ENCODE results near the gene TAOK1. TPM values are rescaled to one million over a fixed set of nuclear protein-coding genes. Genes with fewer than 3 reads are reported as not detected.
"Not testable (repeated sequence)": the region's sequence is repeated elsewhere in the genome, so short reads cannot be mapped to it uniquely, and the experiment has no call there.

The TAOK1 gene
- total RNA-seq, 2 donors from 2014 or later = 21.0 to 34.9 TPM

GRCh38 chr17:29474297-29474696, 84.1 kb downstream of the TAOK1 start:
- TF ChIP-seq POLR2A (IDR thresholded peaks at IDR 0.05) (no peak), CTCF (IDR thresholded peaks at IDR 0.05) (no peak)
- Histone ChIP-seq H3K4me3 (no peak overlapping the region), H3K36me3 (replicated peaks in 1 of 2; ENCODE audit: insufficient read depth in 1 of 2, low read depth in 2 of 2) (peaks cover 0 to 4% of the 10 kb centered on the region in 2 donors), H3K9me3 (no peaks in the 10 kb centered on the region), H3K4me1 (no peaks in the 10 kb centered on the region), H3K27ac (no peak overlapping the region), H3K27me3 (no peaks in the 10 kb centered on the region)
- WGBS, 2 donors = 82 to 94% methylated on average over 1 of the region's 1 CpG
- intact Hi-C loops (cut with DNase I) = no loop called here
- ATAC-seq (no peak), DNase-seq (no peak)

GRCh38 chr17:29475891-29476290, 85.7 kb downstream of the TAOK1 start:
- DNase-seq = no peak
- peaks cover 0 to 4% of the 10 kb centered on the region in 2 donors for H3K36me3 ChIP-seq (replicated peaks in 1 of 2; ENCODE audit: insufficient read depth in 1 of 2, low read depth in 2 of 2)

GRCh38 chr17:29480249-29480928, 90.2 kb downstream of the TAOK1 start:
- H3K9me3 ChIP-seq; H3K4me3 ChIP-seq; H3K27me3 ChIP-seq; intact Hi-C loops (cut with DNase I); H3K4me1 ChIP-seq; H3K36me3 ChIP-seq (replicated peaks in 1 of 2; ENCODE audit: insufficient read depth in 1 of 2, low read depth in 2 of 2): not testable (repeated sequence)
- 48 to 55% methylated on average over 7 of the region's 7 CpGs for WGBS, 2 donors
- ATAC-seq (peak; percentile 73), DNase-seq (peak; percentile 55 to 74 (median 64))
- H3K27ac ChIP-seq = peak overlapping the region in 2 of 4 donors; percentile 33 to 56

More at GRCh38 chr17:29475891-29476290, 85.7 kb downstream of the TAOK1 start:
- no peaks in the 10 kb centered on the region for H3K27me3 ChIP-seq
- TF ChIP-seq CTCF (IDR thresholded peaks at IDR 0.05) (no peak), POLR2A (IDR thresholded peaks at IDR 0.05) (no peak)
- H3K4me1 ChIP-seq = peaks cover 5% of the 10 kb centered on the region
- WGBS, 2 donors = 89 to 93% methylated on average over 2 of the region's 2 CpGs
- intact Hi-C loops (cut with DNase I) = no loop called here
- no peak overlapping the region for H3K27ac ChIP-seq
- no peak for ATAC-seq
- H3K9me3 ChIP-seq = no peaks in the 10 kb centered on the region
- H3K4me3 ChIP-seq = no peak overlapping the region

GRCh38 chr17:29483503-29483902, 93.3 kb downstream of the TAOK1 start:
- no peak for TF ChIP-seq POLR2A (IDR thresholded peaks at IDR 0.05)
- TF ChIP-seq CTCF (IDR thresholded peaks at IDR 0.05) = no peak
- H3K36me3 ChIP-seq (replicated peaks in 1 of 2; ENCODE audit: insufficient read depth in 1 of 2, low read depth in 2 of 2) = peaks cover 0 to 3% of the 10 kb centered on the region in 2 donors
- H3K27me3 ChIP-seq = no peaks in the 10 kb centered on the region
- WGBS, 2 donors = 93 to 96% methylated on average over 1 of the region's 1 CpG
- DNase-seq = no peak
- ATAC-seq = no peak
- peaks cover 5% of the 10 kb centered on the region for H3K4me1 ChIP-seq
- no peak overlapping the region for H3K4me3 ChIP-seq
- intact Hi-C loops (cut with DNase I) = no loop called here
- H3K9me3 ChIP-seq = no peaks in the 10 kb centered on the region
- no peak overlapping the region for H3K27ac ChIP-seq

- H3K9me3 ChIP-seq = no peaks in the 10 kb centered on the region
- ATAC-seq = no peak
- 97 to 100% methylated on average over 1 of the region's 1 CpG for WGBS, 2 donors
- peaks cover 12 to 13% of the 10 kb centered on the region in 2 donors for H3K36me3 ChIP-seq (replicated peaks in 1 of 2; ENCODE audit: insufficient read depth in 1 of 2, low read depth in 2 of 2)
- H3K27me3 ChIP-seq = no peaks in the 10 kb centered on the region
- H3K4me3 ChIP-seq = no peak overlapping the region
- TF ChIP-seq CTCF (IDR thresholded peaks at IDR 0.05) (no peak), POLR2A (IDR thresholded peaks at IDR 0.05) (no peak)
- H3K4me1 ChIP-seq = no peaks in the 10 kb centered on the region
- DNase-seq = no peak
- intact Hi-C loops (cut with DNase I) = no loop called here
- H3K27ac ChIP-seq = no peak overlapping the region
Observed at GRCh38 chr17:29495011-29495410, 104.8 kb downstream of the TAOK1 start.
